Activated CD8-positive, alpha-beta memory T cell treated with anti-CD3 and anti-CD28 coated beads, Interleukin-2, amount 50 U/mL, for 1 hour (primary cell): ENCODE data around the gene GP5.

Source experiments
- DNase-seq: peaks from one replicate; pipeline ENCODE4 v3.0.0-alpha.2; 2020; ENCODE audit errors: extremely low read depth

GP5 gene

DNA sequence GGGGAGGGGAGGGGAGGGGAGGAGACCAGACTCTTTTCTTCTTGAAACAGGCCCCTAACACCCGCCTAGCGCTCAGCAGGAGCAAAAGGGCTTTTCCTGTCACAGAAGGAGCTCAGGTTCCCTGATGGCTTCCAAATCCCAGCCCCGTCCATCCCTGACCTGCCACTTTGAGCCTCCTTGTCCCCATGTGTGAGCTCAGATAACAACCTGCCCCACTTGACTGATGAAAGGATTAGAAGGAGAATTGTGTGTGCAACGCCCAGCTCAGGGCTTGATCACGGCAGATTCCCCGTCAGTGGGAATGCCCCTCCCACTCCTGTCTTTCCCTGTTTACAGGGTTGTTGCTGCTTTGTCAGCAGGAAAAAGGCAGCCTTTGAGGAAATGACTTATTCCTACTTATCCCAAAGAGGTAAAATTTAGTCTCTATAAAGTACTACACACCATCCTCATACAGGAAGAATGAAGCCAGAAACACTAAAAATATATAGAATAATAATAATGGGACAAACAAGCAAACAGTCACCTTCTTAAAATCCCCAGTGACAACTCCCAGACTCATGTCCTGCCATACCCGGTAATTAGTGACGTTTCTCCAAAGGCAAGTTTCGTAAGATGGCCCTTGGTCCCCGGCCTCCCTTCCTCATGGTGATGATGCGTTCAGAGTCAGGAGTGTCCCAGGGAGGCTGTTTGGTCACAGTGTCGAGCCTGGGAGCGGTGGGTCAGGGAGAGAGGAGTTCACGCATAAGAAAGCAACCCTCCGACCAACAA, 23.4 kb downstream of the GP5 start:
- no peak for DNase-seq

DNA sequence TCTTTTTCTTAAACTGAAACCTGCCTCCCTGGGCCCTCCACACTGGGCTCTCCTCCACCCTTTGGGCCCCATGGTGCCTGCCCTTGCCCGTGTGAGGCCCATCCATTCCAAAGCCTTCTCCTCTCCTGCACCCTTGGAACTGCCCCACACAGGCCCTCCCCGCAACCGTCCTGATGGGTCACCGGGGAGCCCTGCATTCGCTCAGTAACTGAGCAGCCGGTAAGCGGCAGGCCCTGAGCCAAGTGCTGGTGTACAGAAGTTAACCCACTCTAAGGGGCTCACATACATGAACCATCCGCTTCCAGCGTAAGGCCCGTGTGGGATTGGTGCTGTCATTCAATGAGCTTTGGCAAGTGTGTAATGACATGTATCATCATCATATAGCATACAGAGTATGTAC, 24.1 kb downstream of the GP5 start:
- DNase-seq = no peak

GRCh38 chr3:194373899-194374298, 25.2 kb downstream of the GP5 start:
- no peak for DNase-seq

DNA sequence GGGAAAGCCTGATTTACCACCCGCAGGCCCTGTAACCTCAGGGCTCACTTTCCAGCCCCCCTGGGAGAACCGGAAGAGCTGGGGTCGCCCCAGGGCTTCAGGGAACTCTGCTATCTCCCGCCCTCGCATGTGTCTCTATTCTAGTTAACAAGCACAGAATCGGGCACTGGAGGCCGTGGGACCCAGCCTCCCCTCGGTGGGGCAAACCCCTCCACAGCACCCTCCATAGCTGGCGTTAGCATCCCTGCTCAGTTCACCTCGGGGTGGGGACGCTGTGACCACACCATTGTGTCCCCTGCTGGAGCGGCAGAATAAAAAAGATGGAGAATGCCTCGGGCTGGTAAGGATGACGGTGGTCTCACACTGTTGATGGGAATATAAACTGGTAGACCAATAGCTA, 26.0 kb downstream of the GP5 start:
- DNase-seq = no peak

GRCh38 chr3:194370753-194371152, 28.3 kb downstream of the GP5 start:
- DNase-seq = no peak

DNA sequence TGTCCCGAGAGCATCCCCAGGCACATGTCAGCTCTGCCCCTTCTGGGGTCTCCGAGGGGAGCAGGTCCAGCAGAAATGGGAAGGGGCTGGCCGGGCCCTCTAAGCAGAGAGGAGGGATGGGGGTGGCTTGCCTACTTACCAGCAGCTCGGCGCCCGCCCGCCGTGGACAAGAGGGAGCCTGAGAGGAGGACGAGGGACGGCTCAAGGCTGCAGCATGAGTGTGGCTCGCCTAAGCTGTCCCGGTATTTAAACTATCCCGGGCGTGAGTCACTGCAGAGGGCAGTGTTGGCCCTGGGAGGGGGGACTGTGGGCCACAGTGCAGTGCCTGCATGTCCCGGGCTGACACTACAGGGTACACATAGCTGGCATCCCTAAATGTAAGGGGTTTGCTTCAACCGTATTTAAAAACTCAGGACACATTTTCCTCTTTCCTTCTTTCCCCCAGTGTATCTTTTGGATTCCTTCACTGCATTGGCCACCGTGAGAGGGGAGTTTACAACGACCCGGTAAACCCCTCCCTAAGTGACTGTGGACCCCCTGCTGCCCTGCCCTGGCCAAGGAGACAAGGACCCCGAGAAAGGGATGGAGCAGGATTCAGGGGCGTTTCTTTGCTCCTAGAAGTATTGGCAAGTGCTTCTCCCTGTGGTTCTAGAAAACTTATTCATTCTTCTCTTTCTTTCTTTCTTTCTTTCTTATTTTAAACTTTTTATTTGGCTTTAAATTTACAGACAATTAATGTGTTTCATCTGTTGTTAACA, 29.4 kb downstream of the GP5 start, which contains the start of gene LRRC15:
Gene LRRC15, minus strand, starts transcription at position 222 of the 758 bp plus-strand sequence. CDS start 8,700 bp downstream, outside the sequence.
- DNase-seq = no peak

DNA sequence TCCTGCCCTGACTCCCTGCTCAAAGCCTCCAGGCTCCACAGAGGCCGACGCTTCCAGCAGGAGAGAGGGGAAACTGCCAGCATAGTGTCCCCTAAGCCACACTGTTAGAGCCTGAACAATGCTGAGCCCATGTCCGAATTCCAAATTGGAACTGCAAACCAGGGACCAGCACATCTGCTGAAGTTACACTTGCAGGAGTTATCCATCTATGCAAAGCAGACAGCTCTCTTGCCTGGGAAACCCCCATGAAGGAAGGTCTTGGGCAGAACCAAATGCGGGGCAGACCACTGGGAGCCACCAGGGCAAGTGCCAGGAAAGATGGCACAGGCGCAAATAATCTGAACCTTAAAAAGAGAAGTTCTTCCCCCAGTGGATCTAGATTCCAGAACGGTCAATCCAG, 30.1 kb downstream of the GP5 start:
- no peak for DNase-seq

DNA sequence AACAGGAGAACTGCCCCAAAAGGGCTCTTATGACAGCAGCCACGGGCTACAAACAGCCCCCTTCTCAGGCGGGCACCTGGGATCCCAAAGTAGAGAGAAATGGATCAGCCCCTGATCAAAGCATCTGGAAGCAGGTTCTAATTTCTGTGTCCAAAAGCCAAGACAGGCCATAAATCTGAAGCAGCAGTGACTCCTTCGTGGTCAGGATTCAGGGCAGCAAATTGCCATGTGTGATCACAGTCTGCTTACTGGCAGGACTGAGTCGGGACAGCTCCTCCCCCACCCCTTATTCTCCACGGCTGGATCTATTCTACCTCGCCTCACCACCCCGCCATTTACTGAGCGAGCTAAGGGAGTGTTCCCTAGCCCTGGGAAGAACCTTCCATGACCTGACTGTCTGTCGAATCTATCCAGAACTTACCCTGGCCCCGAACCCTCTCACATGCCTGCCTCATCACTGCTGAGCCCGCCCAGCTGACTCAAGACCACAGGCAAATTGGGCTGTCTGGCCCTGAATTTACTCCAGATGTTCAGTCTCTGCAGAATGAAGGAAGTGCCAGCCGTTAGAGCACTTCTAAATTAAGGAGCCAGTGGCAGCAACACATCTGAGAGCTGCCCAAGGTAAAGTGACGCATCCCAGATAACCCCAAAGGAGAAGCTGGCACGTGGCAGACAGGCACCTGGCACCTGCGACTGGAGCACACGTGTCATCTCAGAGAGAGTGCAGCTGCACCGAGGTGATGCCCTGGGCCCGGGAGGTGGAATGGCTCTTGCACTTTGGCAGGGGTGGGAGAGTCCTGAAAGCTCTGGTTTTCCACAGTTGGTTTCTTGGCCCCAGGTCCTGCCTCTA, 30.8 kb downstream of the GP5 start:
- DNase-seq = no peak

DNA sequence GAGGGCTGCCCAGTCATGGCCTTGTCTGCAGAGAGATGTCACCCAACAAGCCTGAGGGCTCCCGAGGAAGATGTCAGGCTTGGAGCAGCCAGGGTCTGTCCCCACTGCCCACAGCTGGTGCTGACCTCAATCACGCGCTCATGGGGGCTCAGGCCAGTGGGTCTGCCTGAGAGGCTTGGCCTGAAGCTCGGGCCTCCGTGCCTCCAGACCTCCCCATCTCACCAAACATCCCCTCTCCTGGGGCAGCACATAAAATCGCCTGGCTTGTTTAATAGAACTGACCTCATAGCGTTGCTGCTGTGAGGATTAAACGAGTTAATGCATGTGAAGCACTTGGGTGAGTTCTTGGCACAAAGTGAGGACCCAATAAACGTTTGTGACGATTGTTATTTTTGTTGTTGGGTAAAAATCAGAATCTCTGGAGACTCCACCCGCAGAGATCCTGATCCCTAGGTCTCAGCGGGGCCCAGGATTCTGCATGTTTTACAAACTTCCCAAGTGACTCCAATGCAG, 33.0 kb downstream of the GP5 start:
- DNase-seq = no peak

- no peak for DNase-seq
Measured at GRCh38 chr3:194365526-194365925, 33.5 kb downstream of the GP5 start.

- no peak for DNase-seq
Measured at GRCh38 chr3:194364652-194365434, 34.2 kb downstream of the GP5 start.

- no peak for DNase-seq
Measured at GRCh38 chr3:194364314-194364651, 34.8 kb downstream of the GP5 start.

GRCh38 chr3:194360568-194360967, 38.5 kb downstream of the GP5 start:
- no peak for DNase-seq

DNA sequence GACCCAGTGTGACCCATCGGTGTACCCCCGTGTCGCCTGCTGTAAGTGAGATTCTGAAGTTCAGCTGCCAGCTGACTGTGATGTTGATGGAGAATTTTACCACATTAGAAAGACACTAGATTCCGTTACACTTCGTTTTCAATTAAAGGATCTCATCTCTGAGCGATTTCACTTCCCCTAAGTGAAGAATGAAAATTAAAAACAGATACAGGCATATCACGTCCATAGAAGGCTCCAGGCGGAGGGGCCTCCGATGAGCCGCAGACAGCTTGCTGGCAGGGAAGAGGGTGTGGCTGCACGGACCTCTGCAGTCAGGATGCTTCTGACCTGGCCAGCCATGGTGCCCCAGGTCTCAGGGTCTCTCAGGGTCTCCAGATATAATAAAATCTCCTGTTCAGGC, 41.4 kb downstream of the GP5 start:
- no peak for DNase-seq

DNA sequence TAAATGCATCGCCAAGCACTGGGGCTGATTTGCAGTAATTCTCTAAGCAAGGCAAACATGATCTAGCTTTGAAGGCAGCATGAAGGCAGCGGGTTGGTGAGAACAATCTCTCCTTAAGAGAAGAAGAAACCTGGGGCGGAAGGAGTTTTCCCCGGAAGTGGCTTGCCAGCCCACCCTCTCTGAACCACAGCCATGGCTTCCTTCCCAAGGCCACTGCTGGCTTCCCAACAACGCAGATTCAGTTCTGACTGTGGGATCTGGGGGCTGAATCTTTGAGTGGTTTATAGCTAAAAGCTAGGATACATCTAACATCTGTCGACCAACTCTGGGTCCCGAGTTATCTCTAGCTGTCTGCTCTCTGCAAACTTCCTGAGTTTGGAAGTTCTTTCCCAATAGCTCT, 43.7 kb downstream of the GP5 start:
- no peak for DNase-seq

- DNase-seq = no peak
Measured at GRCh38 chr3:194354315-194354714, 44.8 kb downstream of the GP5 start.

GRCh38 chr3:194352667-194353246, 46.3 kb downstream of the GP5 start:
- no peak for DNase-seq

GRCh38 chr3:194351952-194352536, 47.0 kb downstream of the GP5 start:
- DNase-seq = no peak

GRCh38 chr3:194351080-194351672, 47.9 kb downstream of the GP5 start, which contains the start of gene CPN2:
CPN2 (minus strand) TSS chr3:194351328; CDS start chr3:194342702, 8,626 bp downstream.
- DNase-seq = no peak

GRCh38 chr3:194350726-194351071, 48.4 kb downstream of the GP5 start:
- no peak for DNase-seq
